Measurements from ENCODE around the gene STARD8. TPM values are rescaled to one million over a fixed set of nuclear protein-coding genes. Genes with fewer than 3 reads are reported as not detected.
"Not testable (repeated sequence)": the region's sequence is repeated elsewhere in the genome, so short reads cannot be mapped to it uniquely, and the experiment has no call there.

STARD8 gene
- total RNA-seq, result 10 to 100 TPM; 10.5 to 35.6 (median 16.9) TPM

- Histone ChIP-seq H3K4me3 (replicated peaks in 1 of 3) (no peak within 1 kb of the TSS), H3K4me1 (peaks cover 0 to 3% of the 10 kb centered on the region in 2 donors), H3K9me3 (no peaks in the 10 kb centered on the region), H3K27ac (no peak within 1 kb of the TSS), H3K27me3 (no peaks in the 10 kb centered on the region), H3K36me3 (no peaks in the 10 kb centered on the region)
- intact Hi-C loops (cut with DNase I), result no loop called here
- TF ChIP-seq POLR2A (IDR thresholded peaks at IDR 0.05), result no peak
- TF ChIP-seq CTCF (IDR thresholded peaks at IDR 0.05), result no peak
- WGBS, 2 donors, result 0% methylated on average over 2 of the region's 40 CpGs; no CpG with 5 or more reads in 1 of the 2 donors
- peak; percentile 35 to 39 for DNase-seq
Measured at GRCh38 chrX:68647156-68647957, at the start of gene STARD8. STARD8 (plus strand) TSS chrX:68647666; CDS start chrX:68647883, 217 bp downstream.

GRCh38 chrX:68598841-68599240 is 48.6 kb upstream of the STARD8 start:
- no peak overlapping the region for H3K27ac ChIP-seq
- no peaks in the 10 kb centered on the region for H3K4me1 ChIP-seq
- TF ChIP-seq POLR2A (IDR thresholded peaks at IDR 0.05) (no peak), CTCF (IDR thresholded peaks at IDR 0.05) (no peak)
- H3K27me3 ChIP-seq, result no peaks in the 10 kb centered on the region
- no peak for DNase-seq
- H3K9me3 ChIP-seq, result no peaks in the 10 kb centered on the region
- no peak overlapping the region for H3K4me3 ChIP-seq (replicated peaks in 1 of 3)
- H3K36me3 ChIP-seq, result no peaks in the 10 kb centered on the region
- WGBS, 2 donors, result 31 to 50% methylated on average over 1 of the region's 1 CpG
- intact Hi-C loops (cut with DNase I), result no loop called here

- Histone ChIP-seq H3K27me3 (no peaks in the 10 kb centered on the region), H3K27ac (no peak overlapping the region), H3K36me3 (no peaks in the 10 kb centered on the region), H3K9me3 (no peaks in the 10 kb centered on the region), H3K4me3 (replicated peaks in 1 of 3) (no peak overlapping the region), H3K4me1 (no peaks in the 10 kb centered on the region)
- peak in 4 of 6 experiments; percentile 19 to 44 (median 35) for TF ChIP-seq CTCF (IDR thresholded peaks at IDR 0.05)
- TF ChIP-seq POLR2A (IDR thresholded peaks at IDR 0.05), result no peak
- 63% methylated on average over 3 of the region's 3 CpGs for WGBS, 2 donors
- intact Hi-C loops (cut with DNase I), result no loop called here
- DNase-seq, result no peak
Measured at GRCh38 chrX:68599256-68600152, 48.0 kb upstream of the STARD8 start.

GRCh38 chrX:68604216-68604615 is 43.2 kb upstream of the STARD8 start:
- intact Hi-C loops (cut with DNase I); H3K4me1 ChIP-seq: not testable (repeated sequence)
- WGBS, 2 donors, result 76 to 84% methylated on average over 2 of the region's 2 CpGs

GRCh38 chrX:68614733-68615132 is 32.7 kb upstream of the STARD8 start:
- 97 to 100% methylated on average over 2 to 3 of the region's 3 CpGs for WGBS, 2 donors
- H3K27me3 ChIP-seq; H3K9me3 ChIP-seq; H3K4me1 ChIP-seq; intact Hi-C loops (cut with DNase I); H3K27ac ChIP-seq; H3K4me3 ChIP-seq (replicated peaks in 1 of 3); H3K36me3 ChIP-seq; DNase-seq: not testable (repeated sequence)

More at GRCh38 chrX:68604216-68604615, 43.2 kb upstream of the STARD8 start:
- not testable (repeated sequence) for DNase-seq; H3K27me3 ChIP-seq; H3K4me3 ChIP-seq (replicated peaks in 1 of 3); H3K36me3 ChIP-seq; H3K9me3 ChIP-seq; H3K27ac ChIP-seq
